Ammon's horn (tissue), 1 donor: ENCODE data around the gene IQCM.
A peak's percentile ranks its signal among the peaks of the same experiment; 100 is the strongest.
"Not testable (repeated sequence)": the region's sequence is repeated elsewhere in the genome, so short reads cannot be mapped to it uniquely, and the experiment has no call there.

ENCODE experiments used
- DNase-seq: peaks from one replicate; pipeline ENCODE4 v3.0.0-alpha.2; 2016; ENCODE audit warnings: low spot score

IQCM gene

GRCh38 chr4:149466446-149466845 lies 349.2 kb downstream of the IQCM start:
- no peak for DNase-seq

DNA sequence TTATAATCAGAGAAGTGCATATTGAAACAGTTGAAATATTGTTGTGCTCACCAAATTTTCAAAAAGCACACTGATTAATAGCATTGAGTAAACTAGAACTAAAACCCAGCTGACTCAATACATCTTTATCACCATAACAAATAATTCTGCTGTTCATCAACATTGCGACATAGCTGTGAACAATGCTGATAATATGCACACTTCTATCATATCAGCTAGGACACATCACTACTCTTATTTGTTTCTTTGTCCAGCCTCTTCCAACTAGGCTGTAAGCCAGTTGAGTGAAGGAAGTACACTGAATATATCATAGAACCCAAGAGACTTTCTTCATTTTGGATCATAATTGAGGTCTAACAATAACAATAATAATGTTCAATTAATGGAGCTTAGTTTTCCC lies 349.7 kb downstream of the IQCM start:
- no peak for DNase-seq

DNA sequence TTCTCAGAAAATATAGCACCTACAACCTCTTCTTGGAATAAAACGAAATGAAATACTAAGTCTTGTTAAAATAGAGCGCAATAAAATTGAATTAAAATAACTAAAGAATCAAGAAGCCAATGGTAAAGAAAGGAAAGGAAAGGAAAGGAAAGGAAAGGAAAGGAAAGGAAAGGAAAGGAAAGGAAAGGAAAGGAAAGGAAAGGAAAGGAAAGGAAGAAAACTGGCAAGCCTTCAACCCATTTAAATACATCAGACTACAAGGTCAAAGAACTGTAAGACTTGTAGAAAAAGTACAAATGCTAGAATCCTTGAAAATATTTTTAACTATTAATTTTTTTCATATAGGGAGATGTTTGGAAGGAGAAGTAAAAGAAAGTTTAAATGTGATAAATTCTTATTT lies 372.1 kb downstream of the IQCM start:
- DNase-seq, result no peak

DNA sequence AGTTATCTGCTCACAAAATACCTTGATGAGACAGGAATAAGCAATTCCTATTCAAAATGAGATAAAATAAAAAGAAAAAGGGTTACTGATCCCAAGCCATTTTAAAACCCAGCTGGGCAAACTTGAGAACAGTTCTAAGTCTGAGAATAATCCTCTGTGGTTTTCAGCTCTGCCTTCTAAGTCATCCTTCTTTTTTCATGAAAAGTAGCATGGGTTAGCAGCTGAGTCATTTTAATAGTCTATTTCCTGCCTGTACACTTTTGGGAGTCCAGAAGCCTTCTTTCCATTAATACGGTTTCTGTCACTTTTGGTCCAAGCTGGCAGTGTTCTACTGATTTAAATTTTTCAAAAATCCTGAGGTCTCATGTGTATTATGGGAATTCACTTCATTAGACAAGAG lies 374.3 kb downstream of the IQCM start:
- DNase-seq, result no peak

DNA sequence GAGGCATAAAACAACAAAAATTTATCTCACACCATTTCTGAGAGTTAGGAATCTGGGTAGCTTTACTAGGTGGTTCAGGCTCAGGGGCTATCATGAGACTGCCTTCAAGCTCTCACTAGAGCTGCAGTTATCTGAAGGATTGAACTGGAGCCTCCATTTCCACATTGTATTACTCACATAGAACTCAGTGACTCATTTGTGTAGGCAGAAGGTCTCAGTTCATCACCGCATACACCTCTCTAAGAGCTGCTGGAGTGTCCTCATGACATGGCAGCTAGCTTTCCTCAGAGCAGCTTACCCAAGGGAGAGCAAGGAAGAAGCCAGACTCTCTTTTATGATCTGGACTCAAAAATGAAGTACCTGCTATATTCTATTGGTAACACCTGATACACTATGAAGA lies 389.2 kb downstream of the IQCM start:
- no peak for DNase-seq

- peak; percentile 43 for DNase-seq
These were observed 406.1 kb downstream of the IQCM start for GRCh38 chr4:149409555-149409962.

- DNase-seq, result peak; percentile 23
These were observed 406.5 kb downstream of the IQCM start for GRCh38 chr4:149409146-149409545.

- no peak for DNase-seq
These were observed 411.5 kb downstream of the IQCM start for GRCh38 chr4:149404143-149404542.

- DNase-seq, result no peak
These were observed 412.6 kb downstream of the IQCM start for GRCh38 chr4:149403081-149403480.

DNA sequence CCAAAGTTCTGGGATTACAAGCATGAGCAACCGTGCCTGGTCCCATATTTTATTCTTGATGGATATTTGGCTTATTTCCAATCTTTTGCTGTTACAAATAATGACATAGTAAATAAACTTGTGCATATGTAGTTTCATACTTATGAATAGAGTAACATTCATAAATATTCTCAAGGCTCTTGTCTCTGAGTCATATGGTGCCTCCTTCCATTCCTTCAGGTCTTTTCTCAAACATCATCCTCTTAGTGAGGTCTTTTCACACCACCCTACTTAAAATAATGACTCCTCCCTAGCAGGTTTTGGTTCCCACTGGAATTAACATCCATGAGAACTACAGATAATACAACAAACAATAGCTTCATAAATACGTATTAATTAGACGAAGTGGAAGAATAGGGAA lies 416.6 kb downstream of the IQCM start:
- no peak for DNase-seq

- DNase-seq, result peak; percentile 43
These were observed 444.7 kb downstream of the IQCM start for GRCh38 chr4:149370785-149371420.

GRCh38 chr4:149370002-149370401 lies 445.6 kb downstream of the IQCM start:
- no peak for DNase-seq

DNA sequence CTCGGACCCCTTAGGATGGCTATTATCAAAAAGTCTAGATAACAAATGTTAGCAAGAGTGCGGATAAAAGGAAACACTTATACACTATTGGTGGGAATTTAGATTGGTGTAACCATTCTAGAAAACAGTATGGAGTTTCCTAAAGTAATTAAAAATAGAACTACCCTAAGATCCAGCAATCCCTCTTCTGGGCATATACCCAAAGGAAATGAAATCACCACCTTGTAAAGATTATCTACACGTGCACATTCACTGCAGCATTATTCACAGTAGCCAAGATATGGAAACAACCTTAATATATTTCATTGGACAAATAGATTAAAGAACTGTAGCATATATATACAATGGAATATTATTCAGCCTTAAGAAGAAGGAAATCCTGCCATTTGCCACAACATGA lies 462.4 kb downstream of the IQCM start:
- DNase-seq, result no peak

DNA sequence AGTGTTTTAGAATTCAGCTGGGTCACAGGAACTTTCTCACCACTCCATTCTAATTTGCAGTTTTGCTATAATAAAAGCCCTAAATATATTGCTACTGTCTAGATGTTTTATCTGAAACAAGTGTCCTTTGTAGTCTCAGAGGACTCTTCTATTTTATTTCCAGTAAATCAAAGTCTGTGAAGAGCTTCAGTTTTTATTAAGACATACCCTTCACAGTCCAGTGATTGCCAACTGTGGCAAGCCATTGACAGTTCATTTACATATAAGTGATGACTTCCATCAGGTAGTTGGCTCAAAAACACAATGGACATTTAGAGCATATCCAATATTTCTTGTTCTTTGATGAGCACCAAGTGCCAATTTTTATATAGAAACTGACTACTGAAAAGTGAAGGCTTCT lies 466.1 kb downstream of the IQCM start:
- no peak for DNase-seq

- no peak for DNase-seq
These were observed 468.5 kb downstream of the IQCM start for GRCh38 chr4:149347139-149347538.

GRCh38 chr4:149345424-149345823 lies 470.2 kb downstream of the IQCM start:
- no peak for DNase-seq

DNA sequence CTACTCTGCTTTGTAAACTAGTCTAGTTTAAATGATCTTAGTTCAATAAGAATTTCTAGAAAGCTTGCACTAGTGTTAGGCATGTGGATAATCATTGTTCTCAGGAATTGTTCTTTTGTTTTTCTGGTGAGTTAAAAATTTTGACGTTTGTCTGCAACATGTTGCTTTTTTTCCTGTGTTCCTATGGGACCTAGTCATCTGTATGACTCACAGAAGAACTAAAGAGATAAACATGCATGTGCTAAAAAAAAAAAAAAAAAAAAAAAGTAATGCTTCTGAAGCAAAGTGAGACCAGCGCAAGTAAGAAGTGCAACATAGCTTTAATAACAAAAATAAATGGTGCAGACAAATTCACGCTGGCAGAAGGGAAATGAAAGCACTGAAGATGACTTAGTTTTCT lies 471.2 kb downstream of the IQCM start:
- no peak for DNase-seq

DNA sequence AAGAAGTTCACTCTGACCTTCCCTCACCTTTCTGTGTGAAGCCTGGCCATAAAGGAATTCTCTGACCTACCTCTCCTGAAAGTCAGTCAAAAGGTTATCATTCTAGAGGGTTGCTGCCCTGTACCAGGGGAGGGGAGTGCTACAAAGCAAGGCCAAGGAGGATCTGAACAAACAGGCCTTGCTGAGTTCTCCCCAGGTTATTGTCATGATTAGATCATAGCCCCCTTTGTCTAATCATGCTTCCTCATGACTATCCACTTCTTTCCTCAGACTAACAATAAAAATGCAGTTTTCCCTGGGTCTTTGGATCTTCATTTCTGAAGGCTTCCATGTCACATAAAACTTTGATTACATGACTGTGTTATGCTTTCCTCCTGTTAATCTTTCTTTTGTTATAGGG lies 472.0 kb downstream of the IQCM start:
- DNase-seq, result no peak

DNA sequence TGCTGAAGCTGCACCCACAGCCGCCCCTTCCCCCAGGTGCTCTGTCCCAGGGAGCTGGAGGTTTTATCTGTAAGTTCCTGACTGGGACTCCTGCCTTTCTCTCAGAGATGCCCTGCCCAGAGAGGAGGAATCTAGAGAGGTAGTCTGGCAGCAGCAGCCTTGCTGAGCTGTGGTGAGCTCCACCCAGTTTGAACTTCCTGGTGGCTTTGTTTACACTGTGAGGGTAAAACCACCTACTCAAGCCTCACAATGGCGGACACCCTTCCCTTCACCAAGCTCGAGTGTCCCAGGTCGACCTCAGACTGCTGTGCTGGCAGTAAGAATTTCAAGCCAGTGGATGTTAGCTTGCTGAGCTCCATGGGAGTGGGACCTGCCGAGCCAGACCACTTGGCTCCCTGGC lies 474.5 kb downstream of the IQCM start:
- not testable (repeated sequence) for DNase-seq

DNA sequence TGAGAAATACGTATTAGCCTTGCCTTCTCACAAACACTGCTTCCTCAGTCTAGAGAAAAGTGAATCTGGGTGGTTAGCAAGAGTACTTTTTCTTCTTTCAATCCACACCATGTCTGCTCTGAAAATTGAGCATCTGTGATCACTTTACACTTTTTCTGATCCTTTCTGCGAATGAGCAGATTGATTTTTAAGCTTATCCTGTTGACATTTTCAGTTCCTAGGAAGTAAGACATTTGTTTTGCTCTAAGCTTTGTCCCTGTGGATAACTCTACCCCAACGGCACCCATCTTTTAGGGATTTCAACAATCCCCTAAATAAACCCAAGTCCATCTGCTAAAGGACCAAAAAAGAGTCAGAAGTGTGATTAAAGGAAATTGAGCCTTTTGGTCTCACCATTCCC lies 487.5 kb downstream of the IQCM start:
- no peak for DNase-seq

DNA sequence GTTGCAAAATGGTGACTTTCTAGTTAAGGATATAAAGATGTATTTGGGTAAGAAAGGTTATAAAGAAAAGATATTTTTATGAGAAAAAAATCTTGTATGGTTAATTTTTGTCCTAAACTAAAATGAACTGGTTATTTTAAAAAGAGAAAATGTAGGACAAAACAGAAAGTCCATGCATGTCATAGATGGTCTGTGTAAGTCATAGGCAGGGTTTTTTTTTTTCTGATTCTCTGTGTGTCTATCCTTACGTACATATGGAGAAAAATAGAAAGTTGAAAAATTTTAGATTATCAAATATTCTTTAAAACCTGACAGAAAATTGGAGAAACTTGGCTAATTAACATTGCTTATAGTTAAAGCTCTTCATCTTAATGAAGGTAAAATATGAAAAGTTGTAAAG lies 493.4 kb downstream of the IQCM start:
- DNase-seq, result no peak

- DNase-seq, result no peak
These were observed 494.2 kb downstream of the IQCM start for GRCh38 chr4:149321438-149321837.

DNA sequence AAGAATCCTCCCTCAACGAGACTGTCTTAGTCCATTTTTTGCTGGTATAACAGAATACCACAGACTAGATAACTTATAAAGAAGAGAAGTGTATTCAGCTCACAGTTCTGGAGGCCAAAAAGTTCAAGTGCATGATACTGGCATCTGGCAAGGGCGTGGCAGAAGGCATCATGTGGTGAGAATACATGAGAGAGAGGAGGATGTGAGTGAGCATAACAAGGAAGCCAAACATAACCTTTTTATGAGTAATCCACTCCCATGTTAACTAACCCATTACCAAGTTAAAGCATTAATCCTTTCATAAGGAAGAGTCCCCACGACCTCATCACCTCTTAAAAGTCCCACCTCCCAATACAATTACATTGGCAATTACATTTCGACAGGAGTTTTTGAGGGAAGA lies 504.6 kb downstream of the IQCM start:
- no peak for DNase-seq

GRCh38 chr4:149306537-149306936 lies 509.1 kb downstream of the IQCM start:
- DNase-seq, result no peak
